Fibroblast of the aortic adventitia (primary cell): ENCODE measurements around the gene PHRF1. TPM values are rescaled to one million over a fixed set of nuclear protein-coding genes. Genes with fewer than 3 reads are reported as not detected.
"Not testable (repeated sequence)": the region's sequence is repeated elsewhere in the genome, so short reads cannot be mapped to it uniquely, and the experiment has no call there.

Experiments
- DNase-seq: peaks from one replicate; pipeline ENCODE4 v3.0.0-alpha.2; 2010; ENCODE audit warnings: low read depth
- H3K4me3 ChIP-seq: 2 replicates; pipeline ENCODE4 v1.5.1; 2011; ENCODE audit warnings: low read depth, mild to moderate bottlenecking, control low read depth, low read length, moderate library complexity
- total RNA-seq: library from RNA; depleted of rRNA; stranded (reverse); fragments of >200 nt; gene quantifications from 2 replicates; pipeline ENCODE4 v1.2.3, GENCODE V29; 2012; ENCODE audit warnings: low replicate concordance
- TF ChIP-seq, protein P1 (sequence below): IDR thresholded peaks from 2 replicates; pipeline ENCODE4 v1.5.1; 2011; ENCODE audit warnings: mild to moderate bottlenecking, low read length, control low read depth, inconsistent platforms; ENCODE audit not compliant: insufficient read depth

The PHRF1 gene
- total RNA-seq, 1 donor = 27.6 TPM

DNA sequence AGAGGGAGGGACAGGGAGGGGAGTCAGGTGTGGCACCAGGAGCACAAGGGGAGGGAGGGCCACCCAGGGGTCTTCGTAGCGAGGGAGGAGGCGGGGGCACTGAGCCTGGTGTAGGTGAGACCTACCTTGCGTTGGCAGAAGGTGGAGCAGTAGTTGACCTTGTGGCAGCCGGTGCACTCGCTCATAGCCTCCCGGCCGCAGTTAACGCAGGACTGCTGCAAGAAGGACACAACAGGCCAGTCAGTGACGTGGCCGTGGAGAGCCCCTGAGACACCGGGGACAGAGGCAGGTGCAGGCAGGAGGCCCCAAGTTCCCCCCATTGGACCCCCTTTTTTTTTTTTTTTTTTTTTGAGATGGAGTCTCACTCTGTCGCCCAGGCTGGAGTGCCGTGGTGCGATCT, 77.6 kb downstream of the PHRF1 start:
- TF ChIP-seq, protein P1, sequence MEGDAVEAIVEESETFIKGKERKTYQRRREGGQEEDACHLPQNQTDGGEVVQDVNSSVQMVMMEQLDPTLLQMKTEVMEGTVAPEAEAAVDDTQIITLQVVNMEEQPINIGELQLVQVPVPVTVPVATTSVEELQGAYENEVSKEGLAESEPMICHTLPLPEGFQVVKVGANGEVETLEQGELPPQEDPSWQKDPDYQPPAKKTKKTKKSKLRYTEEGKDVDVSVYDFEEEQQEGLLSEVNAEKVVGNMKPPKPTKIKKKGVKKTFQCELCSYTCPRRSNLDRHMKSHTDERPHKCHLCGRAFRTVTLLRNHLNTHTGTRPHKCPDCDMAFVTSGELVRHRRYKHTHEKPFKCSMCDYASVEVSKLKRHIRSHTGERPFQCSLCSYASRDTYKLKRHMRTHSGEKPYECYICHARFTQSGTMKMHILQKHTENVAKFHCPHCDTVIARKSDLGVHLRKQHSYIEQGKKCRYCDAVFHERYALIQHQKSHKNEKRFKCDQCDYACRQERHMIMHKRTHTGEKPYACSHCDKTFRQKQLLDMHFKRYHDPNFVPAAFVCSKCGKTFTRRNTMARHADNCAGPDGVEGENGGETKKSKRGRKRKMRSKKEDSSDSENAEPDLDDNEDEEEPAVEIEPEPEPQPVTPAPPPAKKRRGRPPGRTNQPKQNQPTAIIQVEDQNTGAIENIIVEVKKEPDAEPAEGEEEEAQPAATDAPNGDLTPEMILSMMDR = no peak

GRCh38 chr11:654444-654843, 78.2 kb downstream of the PHRF1 start:
- not testable (repeated sequence) for DNase-seq, H3K4me3 ChIP-seq

More for the DNA sequence above, 77.6 kb downstream of the PHRF1 start:
- H3K4me3 ChIP-seq = no peak overlapping the region
- DNase-seq = no peak

- H3K4me3 ChIP-seq = no peak overlapping the region
- TF ChIP-seq, protein P1 = no peak
- no peak for DNase-seq
These were observed 78.9 kb downstream of the PHRF1 start for GRCh38 chr11:655036-655726.

- no peak overlapping the region for H3K4me3 ChIP-seq
- DNase-seq = no peak
- TF ChIP-seq, protein P1 = no peak
These were observed 80.2 kb downstream of the PHRF1 start for GRCh38 chr11:656426-656825.

DNA sequence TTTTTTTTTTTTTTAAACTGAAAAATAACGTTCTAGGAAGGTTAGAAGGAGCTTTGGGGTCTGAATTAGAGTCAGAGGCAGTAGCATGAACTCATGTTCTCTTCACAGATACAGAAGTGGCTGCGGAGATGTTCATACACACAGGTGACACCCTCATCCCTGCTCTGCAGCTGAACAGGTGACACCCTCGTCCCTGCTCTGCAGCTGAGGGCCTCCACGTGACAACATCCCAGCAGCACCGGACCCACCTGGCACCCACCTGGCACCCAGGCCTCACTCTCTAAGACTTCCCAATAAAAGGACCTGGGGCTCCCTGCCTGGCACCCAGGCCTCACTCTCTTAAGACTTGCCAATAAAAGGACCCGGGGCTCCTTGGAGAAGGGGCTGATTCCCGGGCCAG, 80.6 kb downstream of the PHRF1 start:
- no peak for DNase-seq
- H3K4me3 ChIP-seq = no peak overlapping the region
- TF ChIP-seq, protein P1 = no peak

DNA sequence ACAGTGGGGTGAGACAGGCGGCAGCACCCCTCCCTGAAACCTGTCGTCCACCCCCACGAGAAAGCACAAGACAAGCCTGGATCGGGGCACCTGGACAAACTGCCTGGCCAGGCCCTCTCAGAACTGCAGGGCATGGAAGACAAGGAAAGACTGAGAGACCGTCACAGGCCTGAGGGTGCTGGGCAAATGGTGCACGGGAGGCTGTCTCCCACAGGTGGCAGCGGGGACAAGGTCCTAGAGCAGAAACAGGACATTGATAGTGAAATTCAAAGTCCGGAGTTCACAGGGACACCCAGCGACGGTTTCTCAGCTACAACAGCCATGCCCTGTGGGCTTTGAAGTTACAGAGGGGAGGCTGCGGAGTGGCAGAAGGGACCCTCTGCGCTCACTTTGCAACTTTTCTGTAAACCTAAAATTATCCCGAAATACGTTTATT, 81.4 kb downstream of the PHRF1 start:
- H3K4me3 ChIP-seq = no peak overlapping the region
- no peak for DNase-seq
- TF ChIP-seq, protein P1 = no peak

DNA sequence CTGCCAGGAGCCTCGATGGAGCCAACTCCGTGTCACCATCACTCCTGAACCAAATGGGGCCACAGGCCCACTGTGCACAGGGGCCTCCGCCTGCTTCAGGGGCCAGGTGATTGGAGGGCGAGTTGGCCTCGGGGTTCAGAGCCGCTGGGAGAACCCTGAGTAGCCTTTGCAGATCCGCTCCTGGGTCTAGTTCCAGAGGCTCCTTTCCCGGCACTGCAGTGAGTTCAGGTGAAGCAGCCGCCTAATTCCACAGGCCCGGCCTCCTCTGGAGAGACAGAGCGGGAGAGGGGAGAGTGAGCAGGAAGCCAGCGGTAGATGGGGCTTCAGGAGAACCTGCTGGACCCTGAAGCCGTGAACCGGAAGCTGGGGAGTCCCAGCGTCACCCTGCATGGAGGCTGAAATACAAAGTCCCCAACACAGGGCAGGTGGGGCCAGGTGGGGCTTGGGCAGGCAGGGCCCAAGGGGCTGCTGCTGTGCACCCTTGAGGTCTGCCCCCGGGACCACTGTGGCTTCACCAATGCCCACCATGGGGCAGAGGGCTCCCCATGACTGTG, 83.3 kb downstream of the PHRF1 start:
- no peak for DNase-seq
- TF ChIP-seq, protein P1 = no peak
- no peak overlapping the region for H3K4me3 ChIP-seq
